Neural cell (in vitro differentiated cells): ENCODE data around the gene EPB41. TPM values are rescaled to one million over a fixed set of nuclear protein-coding genes. Genes with fewer than 3 reads are reported as not detected.

Experiments used
- H2AFZ ChIP-seq: fragments of 200-600, 300-800 bp; sonication (generic), shearing (Covaris generic); 2 replicates; pipeline ENCODE4 v1.6.0; 2014; ENCODE audit warnings: low read depth, mild to moderate bottlenecking, antibody characterized with exemption, low read length, moderate library complexity
- H3F3A ChIP-seq: fragments of 200-600 bp; shearing (Covaris generic); 2 replicates; pipeline ENCODE4 v1.6.1; 2016; ENCODE audit warnings: mild to moderate bottlenecking, moderate library complexity, mixed read lengths, antibody characterized with exemption, low read length; ENCODE audit not compliant: insufficient read depth, poor library complexity, severe bottlenecking
- H3K27ac ChIP-seq: fragments of 200-600, 300-800 bp; sonication (generic), shearing (Covaris generic); 2 replicates; pipeline ENCODE4 v1.5.1; 2014; ENCODE audit warnings: mild to moderate bottlenecking, low read length, moderate library complexity
- H3K27me3 ChIP-seq: fragments of 300-800, 200-600 bp; sonication (generic), shearing (Covaris generic); 2 replicates; pipeline ENCODE4 v1.6.0; 2014; ENCODE audit warnings: mild to moderate bottlenecking, low read depth, low read length, moderate library complexity; ENCODE audit not compliant: insufficient read depth
- H3K36me3 ChIP-seq: fragments of 300-800, 200-600 bp; sonication (generic), shearing (Covaris generic); 2 replicates; pipeline ENCODE4 v1.5.1; 2014; ENCODE audit warnings: mild to moderate bottlenecking, antibody characterized with exemption, low read length, moderate library complexity; ENCODE audit not compliant: insufficient read depth
- H3K4me2 ChIP-seq: fragments of 300-800, 200-600 bp; sonication (generic), shearing (Covaris generic); 2 replicates; pipeline ENCODE4 v1.6.0; 2014; ENCODE audit warnings: mild to moderate bottlenecking, low read length
- H3K4me3 ChIP-seq: fragments of 300-800, 200-600 bp; sonication (generic), shearing (Covaris generic); 2 replicates; pipeline ENCODE4 v1.5.1; 2014; ENCODE audit warnings: mild to moderate bottlenecking, low read length, moderate library complexity
- H3K79me2 ChIP-seq: fragments of 200-600 bp; shearing (Covaris generic); replicated peaks from 2 replicates; pipeline ENCODE4 v1.6.0; 2014; ENCODE audit warnings: mild to moderate bottlenecking, low read length, moderate library complexity; ENCODE audit not compliant: insufficient read depth
- H3K9ac ChIP-seq: fragments of 300-800, 200-600 bp; sonication (generic), shearing (Covaris generic); 2 replicates; pipeline ENCODE4 v1.6.1; 2016; ENCODE audit warnings: mild to moderate bottlenecking, low read length, mixed read lengths
- H3K9me2 ChIP-seq: fragments of 200-600 bp; shearing (Covaris generic); 2 replicates; pipeline ENCODE4 v1.6.1; 2016; ENCODE audit warnings: mild to moderate bottlenecking, low read length, mixed read lengths; ENCODE audit not compliant: insufficient read depth
- H3K9me3 ChIP-seq: fragments of 200-600, 300-800 bp; sonication (generic), shearing (Covaris generic); 2 replicates; pipeline ENCODE4 v1.6.1; 2016; ENCODE audit warnings: mild to moderate bottlenecking, mixed run types, low read length, moderate library complexity, mixed read lengths
- H4K20me1 ChIP-seq: fragments of 200-600 bp; shearing (Covaris generic); 2 replicates; pipeline ENCODE4 v1.6.1; 2016; ENCODE audit warnings: mild to moderate bottlenecking, mixed run types; ENCODE audit not compliant: insufficient read depth
- EP300 ChIP-seq: fragments of 450-650 bp; conservative IDR thresholded peaks from 2 replicates; pipeline ENCODE4 v1.6.1; 2014; ENCODE audit warnings: antibody characterized with exemption, mild to moderate bottlenecking, moderate library complexity; ENCODE audit not compliant: poor library complexity, severe bottlenecking
- EZH2 ChIP-seq: fragments of 200-600, 300-800 bp; shearing (Covaris generic), sonication (generic); IDR thresholded peaks from 2 replicates; pipeline ENCODE4 v1.6.1; 2014; ENCODE audit warnings: antibody characterized with exemption, low read length, borderline replicate concordance, mild to moderate bottlenecking; ENCODE audit not compliant: insufficient read depth, poor library complexity, severe bottlenecking
- MXI1 ChIP-seq: fragments of 450-650 bp; conservative IDR thresholded peaks from 2 replicates; pipeline ENCODE4 v1.6.1; 2014; ENCODE audit warnings: antibody characterized with exemption, mild to moderate bottlenecking; ENCODE audit not compliant: poor library complexity, severe bottlenecking
- REST ChIP-seq: IDR thresholded peaks from 2 replicates; pipeline ENCODE4 v1.6.1; 2012; ENCODE audit warnings: borderline replicate concordance
- TAF1 ChIP-seq: IDR thresholded peaks from 2 replicates; pipeline ENCODE4 v1.6.1; 2012; ENCODE audit warnings: low read depth
- polyA plus RNA-seq: library from polyadenylated mRNA; depleted of rRNA; stranded (reverse); fragments of >200 nt; gene quantifications from 2 replicates; pipeline ENCODE4 v1.2.3, GENCODE V29; 2014
- TF ChIP-seq, protein P1 (sequence below): fragments of 450-650 bp; IDR thresholded peaks from 2 replicates; pipeline ENCODE4 v1.5.1; 2014; ENCODE audit warnings: antibody characterized with exemption, mild to moderate bottlenecking, moderate library complexity; ENCODE audit not compliant: poor library complexity, severe bottlenecking

EPB41 gene
- polyA plus RNA-seq, 1 donor from 2014 or later = 62.0 TPM

DNA sequence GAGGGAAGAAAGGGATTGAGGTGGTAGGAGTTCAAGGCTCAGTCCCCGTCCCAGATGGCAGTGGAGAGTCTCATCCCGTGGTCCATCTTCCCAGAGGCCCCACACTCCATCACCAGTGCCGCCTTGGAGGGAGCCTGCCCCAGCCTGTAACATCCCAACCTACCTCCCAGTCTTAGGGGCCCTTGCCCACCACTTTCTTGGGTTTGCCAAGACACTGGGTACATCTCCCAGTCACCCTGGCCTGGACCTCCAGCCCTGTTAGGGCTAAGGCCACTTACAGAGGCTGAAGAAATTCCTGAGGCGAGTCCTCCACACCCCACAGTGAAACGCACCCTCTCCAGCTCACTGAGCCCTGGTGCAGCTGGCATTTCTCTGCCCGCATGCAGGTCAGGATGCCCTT lies 206.0 kb downstream of the EPB41 start:
- Histone ChIP-seq H3K9me2 (no peaks in the 10 kb centered on the region), H3K27me3 (peaks cover 53% of the 10 kb centered on the region)

GRCh38 chr1:29120947-29121485 lies 206.6 kb downstream of the EPB41 start:
- Histone ChIP-seq H3F3A (no peaks in the 10 kb centered on the region), H2AFZ (no peak overlapping the region), H3K4me3 (no peak overlapping the region), H3K27me3 (peaks cover 60% of the 10 kb centered on the region), H3K36me3 (no peaks in the 10 kb centered on the region), H4K20me1 (no peaks in the 10 kb centered on the region), H3K4me2 (no peak overlapping the region), H3K9ac (no peak overlapping the region), H3K9me2 (no peaks in the 10 kb centered on the region), H3K9me3 (no peaks in the 10 kb centered on the region), H3K79me2 (no peaks in the 10 kb centered on the region), H3K27ac (no peak overlapping the region)
- TF ChIP-seq EP300 (no peak), EZH2 (no peak)
- TF ChIP-seq, protein P1, sequence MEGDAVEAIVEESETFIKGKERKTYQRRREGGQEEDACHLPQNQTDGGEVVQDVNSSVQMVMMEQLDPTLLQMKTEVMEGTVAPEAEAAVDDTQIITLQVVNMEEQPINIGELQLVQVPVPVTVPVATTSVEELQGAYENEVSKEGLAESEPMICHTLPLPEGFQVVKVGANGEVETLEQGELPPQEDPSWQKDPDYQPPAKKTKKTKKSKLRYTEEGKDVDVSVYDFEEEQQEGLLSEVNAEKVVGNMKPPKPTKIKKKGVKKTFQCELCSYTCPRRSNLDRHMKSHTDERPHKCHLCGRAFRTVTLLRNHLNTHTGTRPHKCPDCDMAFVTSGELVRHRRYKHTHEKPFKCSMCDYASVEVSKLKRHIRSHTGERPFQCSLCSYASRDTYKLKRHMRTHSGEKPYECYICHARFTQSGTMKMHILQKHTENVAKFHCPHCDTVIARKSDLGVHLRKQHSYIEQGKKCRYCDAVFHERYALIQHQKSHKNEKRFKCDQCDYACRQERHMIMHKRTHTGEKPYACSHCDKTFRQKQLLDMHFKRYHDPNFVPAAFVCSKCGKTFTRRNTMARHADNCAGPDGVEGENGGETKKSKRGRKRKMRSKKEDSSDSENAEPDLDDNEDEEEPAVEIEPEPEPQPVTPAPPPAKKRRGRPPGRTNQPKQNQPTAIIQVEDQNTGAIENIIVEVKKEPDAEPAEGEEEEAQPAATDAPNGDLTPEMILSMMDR = peak; percentile 54

More for the DNA sequence above, 206.0 kb downstream of the EPB41 start:
- Histone ChIP-seq H3K4me3 (no peak overlapping the region), H3K27ac (no peak overlapping the region), H3K4me2 (no peak overlapping the region), H2AFZ (no peak overlapping the region), H3K9me3 (no peaks in the 10 kb centered on the region), H4K20me1 (no peaks in the 10 kb centered on the region), H3K36me3 (peaks cover 4% of the 10 kb centered on the region), H3K9ac (no peak overlapping the region), H3K79me2 (no peaks in the 10 kb centered on the region), H3F3A (no peaks in the 10 kb centered on the region)
- TF ChIP-seq TAF1 (no peak), MXI1 (no peak), EZH2 (no peak), REST (no peak)
- TF ChIP-seq, protein P1 = no peak
